ENCODE results near the gene CRELD1.

Gene CRELD1

GRCh38 chr3:9955611-9956352 lies 22.1 kb downstream of the CRELD1 start:
- Histone ChIP-seq H3K4ac (ENCODE audit: low read depth, low read length) (no peak overlapping the region), H3K9me3 (ENCODE audit: insufficient read depth, low read depth, low read length) (no peaks in the 10 kb centered on the region), H2BK120ac (ENCODE audit: insufficient read depth, low read length, poor library complexity) (no peak overlapping the region), H3K27ac (ENCODE audit: low read depth, low read length) (no peak overlapping the region), H2BK5ac (ENCODE audit: low read depth, low read length, poor library complexity) (no peak overlapping the region), H2AK5ac (ENCODE audit: low read length) (no peak overlapping the region), H2AFZ (ENCODE audit: insufficient read depth, low read length, poor library complexity) (no peak overlapping the region), H3K18ac (ENCODE audit: low read length) (no peak overlapping the region), H3K14ac (ENCODE audit: low read length) (no peak overlapping the region), H3K36me3 (ENCODE audit: control insufficient read depth in 1 of 2, insufficient read depth in 2 of 2, low read length in 2 of 2) (no peaks in the 10 kb centered on the region), H3K4me2 (ENCODE audit: low read length) (no peak overlapping the region), H3K27me3 (ENCODE audit: insufficient read depth, low read length) (peaks cover 5% of the 10 kb centered on the region), H4K8ac (ENCODE audit: low read depth, low read length) (no peak overlapping the region), H4K91ac (ENCODE audit: low read depth, low read length) (no peak overlapping the region), H3K4me1 (ENCODE audit: control insufficient read depth in 1 of 2, insufficient read depth in 2 of 2, low read length in 2 of 2) (peaks cover 0 to 8% of the 10 kb centered on the region in 2 experiments), H3K23ac (ENCODE audit: low read length) (no peak overlapping the region), H3K79me2 (ENCODE audit: control insufficient read depth, insufficient read depth, low read length, poor library complexity) (no peaks in the 10 kb centered on the region), H4K12ac (ENCODE audit: low read depth, low read length) (no peak overlapping the region), H3K9ac (ENCODE audit: low read length) (no peak overlapping the region), H2BK12ac (ENCODE audit: low read length) (no peak overlapping the region), H3K4me3 (ENCODE audit: low read depth, low read length) (no peak overlapping the region), H3K79me1 (ENCODE audit: low read length) (no peaks in the 10 kb centered on the region)
- no peak for DNase-seq
- no CpG with 5 or more reads among the region's 5 CpGs for WGBS (ENCODE audit: extremely low coverage, insufficient coverage, insufficient read length)

- no peak overlapping the region for H3K18ac ChIP-seq (ENCODE audit: low read length)
- no peak overlapping the region for H2AK5ac ChIP-seq (ENCODE audit: low read length)
- H3K79me1 ChIP-seq (ENCODE audit: low read length), result no peaks in the 10 kb centered on the region
- peaks cover 0 to 2% of the 10 kb centered on the region in 2 experiments for H3K4me1 ChIP-seq (ENCODE audit: control insufficient read depth in 1 of 2, insufficient read depth in 2 of 2, low read length in 2 of 2)
- no peak overlapping the region for H3K4me2 ChIP-seq (ENCODE audit: low read length)
- WGBS (ENCODE audit: extremely low coverage, insufficient coverage, insufficient read length), result no CpG with 5 or more reads among the region's 5 CpGs
- H3K36me3 ChIP-seq (ENCODE audit: control insufficient read depth in 1 of 2, insufficient read depth in 2 of 2, low read length in 2 of 2), result no peaks in the 10 kb centered on the region
- no peak overlapping the region for H4K91ac ChIP-seq (ENCODE audit: low read depth, low read length)
- H3K79me2 ChIP-seq (ENCODE audit: control insufficient read depth, insufficient read depth, low read length, poor library complexity), result no peaks in the 10 kb centered on the region
- no peaks in the 10 kb centered on the region for H3K9me3 ChIP-seq (ENCODE audit: insufficient read depth, low read depth, low read length)
- H2BK5ac ChIP-seq (ENCODE audit: low read depth, low read length, poor library complexity), result no peak overlapping the region
- no peak overlapping the region for H2AFZ ChIP-seq (ENCODE audit: insufficient read depth, low read length, poor library complexity)
- no peak overlapping the region for H3K23ac ChIP-seq (ENCODE audit: low read length)
- no peak overlapping the region for H3K9ac ChIP-seq (ENCODE audit: low read length)
- H4K12ac ChIP-seq (ENCODE audit: low read depth, low read length), result no peak overlapping the region
- no peak overlapping the region for H2BK12ac ChIP-seq (ENCODE audit: low read length)
- no peak overlapping the region for H3K4me3 ChIP-seq (ENCODE audit: low read depth, low read length)
- H3K27me3 ChIP-seq (ENCODE audit: insufficient read depth, low read length), result no peaks in the 10 kb centered on the region
- H4K8ac ChIP-seq (ENCODE audit: low read depth, low read length), result no peak overlapping the region
- no peak overlapping the region for H3K4ac ChIP-seq (ENCODE audit: low read depth, low read length)
- no peak overlapping the region for H3K27ac ChIP-seq (ENCODE audit: low read depth, low read length)
- H2BK120ac ChIP-seq (ENCODE audit: insufficient read depth, low read length, poor library complexity), result no peak overlapping the region
- no peak for DNase-seq
- no peak overlapping the region for H3K14ac ChIP-seq (ENCODE audit: low read length)
These were observed 23.6 kb downstream of the CRELD1 start for GRCh38 chr3:9957214-9957613.

- no peak overlapping the region for H3K4ac ChIP-seq (ENCODE audit: low read depth, low read length)
- no peak overlapping the region for H2BK120ac ChIP-seq (ENCODE audit: insufficient read depth, low read length, poor library complexity)
- H3K23ac ChIP-seq (ENCODE audit: low read length), result no peak overlapping the region
- no peak overlapping the region for H3K18ac ChIP-seq (ENCODE audit: low read length)
- no peak for DNase-seq
- no peak overlapping the region for H4K12ac ChIP-seq (ENCODE audit: low read depth, low read length)
- no peak overlapping the region for H4K91ac ChIP-seq (ENCODE audit: low read depth, low read length)
- H3K27me3 ChIP-seq (ENCODE audit: insufficient read depth, low read length), result no peaks in the 10 kb centered on the region
- no peak overlapping the region for H3K9ac ChIP-seq (ENCODE audit: low read length)
- H3K4me2 ChIP-seq (ENCODE audit: low read length), result no peak overlapping the region
- no peak overlapping the region for H3K27ac ChIP-seq (ENCODE audit: low read depth, low read length)
- H4K8ac ChIP-seq (ENCODE audit: low read depth, low read length), result no peak overlapping the region
- no peak overlapping the region for H3K4me3 ChIP-seq (ENCODE audit: low read depth, low read length)
- H3K36me3 ChIP-seq (ENCODE audit: control insufficient read depth in 1 of 2, insufficient read depth in 2 of 2, low read length in 2 of 2), result peaks cover 15 to 25% of the 10 kb centered on the region in 2 experiments
- no peak overlapping the region for H3K14ac ChIP-seq (ENCODE audit: low read length)
- no peaks in the 10 kb centered on the region for H3K4me1 ChIP-seq (ENCODE audit: control insufficient read depth in 1 of 2, insufficient read depth in 2 of 2, low read length in 2 of 2)
- no peaks in the 10 kb centered on the region for H3K79me1 ChIP-seq (ENCODE audit: low read length)
- no peak overlapping the region for H2BK12ac ChIP-seq (ENCODE audit: low read length)
- no peaks in the 10 kb centered on the region for H3K79me2 ChIP-seq (ENCODE audit: control insufficient read depth, insufficient read depth, low read length, poor library complexity)
- no peak overlapping the region for H2BK5ac ChIP-seq (ENCODE audit: low read depth, low read length, poor library complexity)
- no peak overlapping the region for H2AFZ ChIP-seq (ENCODE audit: insufficient read depth, low read length, poor library complexity)
- H2AK5ac ChIP-seq (ENCODE audit: low read length), result no peak overlapping the region
- no peaks in the 10 kb centered on the region for H3K9me3 ChIP-seq (ENCODE audit: insufficient read depth, low read depth, low read length)
- no CpG with 5 or more reads among the region's 6 CpGs for WGBS (ENCODE audit: extremely low coverage, insufficient coverage, insufficient read length)
These were observed 31.7 kb downstream of the CRELD1 start for GRCh38 chr3:9965200-9965875.

- Histone ChIP-seq H4K12ac (ENCODE audit: low read depth, low read length) (no peak overlapping the region), H2AFZ (ENCODE audit: insufficient read depth, low read length, poor library complexity) (no peak overlapping the region)
- no CpG with 5 or more reads among the region's 2 CpGs for WGBS (ENCODE audit: extremely low coverage, insufficient coverage, insufficient read length)
These were observed 33.2 kb downstream of the CRELD1 start for GRCh38 chr3:9966841-9967240.

More at GRCh38 chr3:9966841-9967240, 33.2 kb downstream of the CRELD1 start:
- H3K23ac ChIP-seq (ENCODE audit: low read length), result no peak overlapping the region
- H3K79me1 ChIP-seq (ENCODE audit: low read length), result no peaks in the 10 kb centered on the region
- H3K79me2 ChIP-seq (ENCODE audit: control insufficient read depth, insufficient read depth, low read length, poor library complexity), result no peaks in the 10 kb centered on the region
- H3K18ac ChIP-seq (ENCODE audit: low read length), result no peak overlapping the region
- H3K4me2 ChIP-seq (ENCODE audit: low read length), result no peak overlapping the region
- no peaks in the 10 kb centered on the region for H3K4me1 ChIP-seq (ENCODE audit: control insufficient read depth in 1 of 2, insufficient read depth in 2 of 2, low read length in 2 of 2)
- no peak overlapping the region for H4K8ac ChIP-seq (ENCODE audit: low read depth, low read length)
- no peak overlapping the region for H2AK5ac ChIP-seq (ENCODE audit: low read length)
- H3K9me3 ChIP-seq (ENCODE audit: insufficient read depth, low read depth, low read length), result no peaks in the 10 kb centered on the region
- H2BK12ac ChIP-seq (ENCODE audit: low read length), result no peak overlapping the region
- no peak overlapping the region for H4K91ac ChIP-seq (ENCODE audit: low read depth, low read length)
- H3K27ac ChIP-seq (ENCODE audit: low read depth, low read length), result no peak overlapping the region
- peaks cover 17 to 32% of the 10 kb centered on the region in 2 experiments for H3K36me3 ChIP-seq (ENCODE audit: control insufficient read depth in 1 of 2, insufficient read depth in 2 of 2, low read length in 2 of 2)
- H2BK120ac ChIP-seq (ENCODE audit: insufficient read depth, low read length, poor library complexity), result no peak overlapping the region
- no peak overlapping the region for H3K9ac ChIP-seq (ENCODE audit: low read length)
- H3K4me3 ChIP-seq (ENCODE audit: low read depth, low read length), result no peak overlapping the region
- DNase-seq, result no peak
- H2BK5ac ChIP-seq (ENCODE audit: low read depth, low read length, poor library complexity), result no peak overlapping the region
- no peak overlapping the region for H3K14ac ChIP-seq (ENCODE audit: low read length)
- no peak overlapping the region for H3K4ac ChIP-seq (ENCODE audit: low read depth, low read length)
- no peaks in the 10 kb centered on the region for H3K27me3 ChIP-seq (ENCODE audit: insufficient read depth, low read length)
